WTC11 (cell line): Measurements from ENCODE around the gene LIMA1. TPM values are rescaled to one million over a fixed set of nuclear protein-coding genes. Genes with fewer than 3 reads are reported as not detected.

Experiments used
- ATAC-seq: fragments of 200-7000 bp; cut with Tn5 transposase; 2 replicates; pipeline ENCODE4 v1.10.0; 2021; ENCODE audit warnings: mild to moderate bottlenecking, moderate library complexity
- CTCF ChIA-PET: fragments of 300-600 bp; sonication (Branson Sonifier 250); formaldehyde crosslinking; loops from one replicate; lab custom pipeline; 2021; ENCODE audit warnings: antibody characterized with exemption; lab: Charles Lee
- POLR2A ChIA-PET: fragments of 350-600 bp; sonication (Branson Sonifier 250); formaldehyde crosslinking; loops from one replicate; lab custom pipeline; 2021; ENCODE audit warnings: antibody characterized with exemption; lab: Charles Lee
- DNase-seq: peaks from one replicate; pipeline ENCODE4 v3.0.0; 2021; ENCODE audit warnings: low spot score
- H3K27ac Mint-ChIP-seq: 2 replicates; pipeline ENCODE4 v1.8.0; 2021; ENCODE audit warnings: mixed read lengths
- H3K27me3 Mint-ChIP-seq: 2 replicates; pipeline ENCODE4 v1.8.0; 2021; ENCODE audit warnings: low read depth, mild to moderate bottlenecking, moderate library complexity, mixed read lengths
- H3K36me3 Mint-ChIP-seq: 2 replicates; pipeline ENCODE4 v1.8.0; 2021; ENCODE audit warnings: mixed read lengths
- H3K4me1 Mint-ChIP-seq: 2 replicates; pipeline ENCODE4 v1.8.0; 2022; ENCODE audit warnings: mixed read lengths
- H3K4me3 Mint-ChIP-seq: 2 replicates; pipeline ENCODE4 v1.8.0; 2021; ENCODE audit warnings: mild to moderate bottlenecking, moderate library complexity, mixed read lengths
- H3K9me3 Mint-ChIP-seq: 2 replicates; pipeline ENCODE4 v1.8.0; 2021; ENCODE audit warnings: mixed read lengths
- GABPB1 ChIP-seq: sonication (generic); formaldehyde crosslinking; IDR thresholded peaks from 2 replicates; pipeline ENCODE4 v1.8.1; 2023; ENCODE audit warnings: mild to moderate bottlenecking, missing genetic modification reagents
- JUN ChIP-seq: sonication (generic); formaldehyde crosslinking; IDR thresholded peaks from 2 replicates; pipeline ENCODE4 v1.8.0; 2023; ENCODE audit warnings: mild to moderate bottlenecking, missing genetic modification reagents
- NR1H2 ChIP-seq: sonication (generic); formaldehyde crosslinking; IDR thresholded peaks from 2 replicates; pipeline ENCODE4 v1.9.0; 2021; ENCODE audit warnings: mild to moderate bottlenecking, moderate library complexity, missing genetic modification reagents
- NR3C1 ChIP-seq: sonication (generic); formaldehyde crosslinking; conservative IDR thresholded peaks from 2 replicates; pipeline ENCODE4 v1.8.1; 2023; ENCODE audit warnings: low read depth, mild to moderate bottlenecking, missing genetic modification reagents
- PRRX2 ChIP-seq: fragments of 250-450 bp; sonication (Bioruptor Pico); IDR thresholded peaks from 2 replicates; pipeline ENCODE4 v1.8.0; 2021; ENCODE audit warnings: mild to moderate bottlenecking
- RELA ChIP-seq: sonication (generic); formaldehyde crosslinking; IDR thresholded peaks from 2 replicates; pipeline ENCODE4 v1.8.1; 2022; ENCODE audit warnings: missing genetic modification reagents, mild to moderate bottlenecking, borderline replicate concordance
- TEAD4 ChIP-seq: sonication (generic); formaldehyde crosslinking; IDR thresholded peaks from 2 replicates; pipeline ENCODE4 v1.8.0; 2022; ENCODE audit warnings: mild to moderate bottlenecking, missing genetic modification reagents
- ZNF232 ChIP-seq: sonication (generic); formaldehyde crosslinking; IDR thresholded peaks from 2 replicates; pipeline ENCODE4 v1.8.0; 2022; ENCODE audit warnings: mild to moderate bottlenecking, missing genetic modification reagents
- ZNF416 ChIP-seq: fragments of 250-450 bp; sonication (Bioruptor Pico); IDR thresholded peaks from 2 replicates; pipeline ENCODE4 v1.9.0; 2021; ENCODE audit warnings: mild to moderate bottlenecking, inconsistent platforms
- ZNF671 ChIP-seq: fragments of 250-450 bp; sonication (Bioruptor Pico); IDR thresholded peaks from 2 replicates; pipeline ENCODE4 v1.8.0; 2021; ENCODE audit warnings: mild to moderate bottlenecking
- total RNA-seq: library from RNA; stranded (reverse); gene quantifications from 3 replicates; pipeline ENCODE4 v1.2.3, GENCODE V29; 2021
- TF ChIP-seq, protein P1 (sequence below): sonication (generic); formaldehyde crosslinking; IDR thresholded peaks from 2 replicates; pipeline ENCODE4 v1.8.1; 2022; ENCODE audit warnings: low read depth, missing genetic modification reagents, borderline replicate concordance
- TF ChIP-seq, protein P2 (sequence below): sonication (generic); formaldehyde crosslinking; IDR thresholded peaks from 2 replicates; pipeline ENCODE4 v1.8.0; 2022; ENCODE audit warnings: mild to moderate bottlenecking, missing genetic modification reagents
- TF ChIP-seq, protein P3 (sequence below): sonication (generic); formaldehyde crosslinking; IDR thresholded peaks from 2 replicates; pipeline ENCODE4 v1.8.1; 2023; ENCODE audit warnings: mild to moderate bottlenecking, moderate library complexity, missing genetic modification reagents
- TF ChIP-seq, protein P4 (sequence below): fragments of 250-450 bp; sonication (Bioruptor Pico); IDR thresholded peaks from 2 replicates; pipeline ENCODE4 v2.1.2; 2022; ENCODE audit warnings: mild to moderate bottlenecking, moderate library complexity
- TF ChIP-seq, protein P5 (sequence below): sonication (generic); formaldehyde crosslinking; IDR thresholded peaks from 2 replicates; pipeline ENCODE4 v1.8.0; 2023; ENCODE audit warnings: missing genetic modification reagents, mild to moderate bottlenecking, borderline replicate concordance
- TF ChIP-seq, protein P6 (sequence below): sonication (generic); formaldehyde crosslinking; IDR thresholded peaks from 2 replicates; pipeline ENCODE4 v1.8.1; 2022; ENCODE audit warnings: mild to moderate bottlenecking, missing genetic modification reagents, moderate library complexity, borderline replicate concordance

The LIMA1 gene
- total RNA-seq, 1 experiment from 2014 or later: 41.2 TPM

DNA sequence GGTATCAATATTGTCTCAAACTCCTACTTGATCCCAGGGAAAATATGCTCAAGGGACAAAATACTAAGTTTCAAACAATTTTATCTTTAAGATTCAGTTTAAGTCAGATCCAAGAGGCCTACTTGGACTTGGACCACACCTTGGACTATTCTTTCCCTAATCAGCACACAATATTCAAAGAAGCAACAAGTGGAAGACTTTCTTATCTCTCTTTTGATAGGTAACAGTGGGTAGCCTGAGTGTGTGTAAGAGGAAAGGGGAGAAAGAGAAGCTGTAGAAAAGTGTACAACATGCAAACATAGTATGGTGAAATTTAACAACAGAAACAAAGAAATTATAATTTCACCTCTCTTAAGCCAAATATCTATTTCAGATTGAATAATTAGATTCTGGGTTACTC is 122.7 kb downstream of the LIMA1 start:
- Mint-ChIP-seq H3K9me3 (peaks cover 14% of the 10 kb centered on the region), H3K4me3 (no peak overlapping the region), H3K27me3 (no peaks in the 10 kb centered on the region), H3K27ac (no peak overlapping the region), H3K4me1 (peaks cover 11% of the 10 kb centered on the region), H3K36me3 (peaks cover 24% of the 10 kb centered on the region)
- TF ChIP-seq, protein P1, sequence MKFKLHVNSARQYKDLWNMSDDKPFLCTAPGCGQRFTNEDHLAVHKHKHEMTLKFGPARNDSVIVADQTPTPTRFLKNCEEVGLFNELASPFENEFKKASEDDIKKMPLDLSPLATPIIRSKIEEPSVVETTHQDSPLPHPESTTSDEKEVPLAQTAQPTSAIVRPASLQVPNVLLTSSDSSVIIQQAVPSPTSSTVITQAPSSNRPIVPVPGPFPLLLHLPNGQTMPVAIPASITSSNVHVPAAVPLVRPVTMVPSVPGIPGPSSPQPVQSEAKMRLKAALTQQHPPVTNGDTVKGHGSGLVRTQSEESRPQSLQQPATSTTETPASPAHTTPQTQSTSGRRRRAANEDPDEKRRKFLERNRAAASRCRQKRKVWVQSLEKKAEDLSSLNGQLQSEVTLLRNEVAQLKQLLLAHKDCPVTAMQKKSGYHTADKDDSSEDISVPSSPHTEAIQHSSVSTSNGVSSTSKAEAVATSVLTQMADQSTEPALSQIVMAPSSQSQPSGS (CRISPR knock-in tag): no peak
- TF ChIP-seq, protein P2, sequence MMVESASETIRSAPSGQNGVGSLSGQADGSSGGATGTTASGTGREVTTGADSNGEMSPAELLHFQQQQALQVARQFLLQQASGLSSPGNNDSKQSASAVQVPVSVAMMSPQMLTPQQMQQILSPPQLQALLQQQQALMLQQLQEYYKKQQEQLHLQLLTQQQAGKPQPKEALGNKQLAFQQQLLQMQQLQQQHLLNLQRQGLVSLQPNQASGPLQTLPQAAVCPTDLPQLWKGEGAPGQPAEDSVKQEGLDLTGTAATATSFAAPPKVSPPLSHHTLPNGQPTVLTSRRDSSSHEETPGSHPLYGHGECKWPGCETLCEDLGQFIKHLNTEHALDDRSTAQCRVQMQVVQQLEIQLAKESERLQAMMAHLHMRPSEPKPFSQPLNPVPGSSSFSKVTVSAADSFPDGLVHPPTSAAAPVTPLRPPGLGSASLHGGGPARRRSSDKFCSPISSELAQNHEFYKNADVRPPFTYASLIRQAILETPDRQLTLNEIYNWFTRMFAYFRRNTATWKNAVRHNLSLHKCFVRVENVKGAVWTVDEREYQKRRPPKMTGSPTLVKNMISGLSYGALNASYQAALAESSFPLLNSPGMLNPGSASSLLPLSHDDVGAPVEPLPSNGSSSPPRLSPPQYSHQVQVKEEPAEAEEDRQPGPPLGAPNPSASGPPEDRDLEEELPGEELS (CRISPR knock-in tag): no peak
- TF ChIP-seq NR1H2: no peak
- TF ChIP-seq RELA (CRISPR knock-in tag): no peak
- TF ChIP-seq, protein P3, sequence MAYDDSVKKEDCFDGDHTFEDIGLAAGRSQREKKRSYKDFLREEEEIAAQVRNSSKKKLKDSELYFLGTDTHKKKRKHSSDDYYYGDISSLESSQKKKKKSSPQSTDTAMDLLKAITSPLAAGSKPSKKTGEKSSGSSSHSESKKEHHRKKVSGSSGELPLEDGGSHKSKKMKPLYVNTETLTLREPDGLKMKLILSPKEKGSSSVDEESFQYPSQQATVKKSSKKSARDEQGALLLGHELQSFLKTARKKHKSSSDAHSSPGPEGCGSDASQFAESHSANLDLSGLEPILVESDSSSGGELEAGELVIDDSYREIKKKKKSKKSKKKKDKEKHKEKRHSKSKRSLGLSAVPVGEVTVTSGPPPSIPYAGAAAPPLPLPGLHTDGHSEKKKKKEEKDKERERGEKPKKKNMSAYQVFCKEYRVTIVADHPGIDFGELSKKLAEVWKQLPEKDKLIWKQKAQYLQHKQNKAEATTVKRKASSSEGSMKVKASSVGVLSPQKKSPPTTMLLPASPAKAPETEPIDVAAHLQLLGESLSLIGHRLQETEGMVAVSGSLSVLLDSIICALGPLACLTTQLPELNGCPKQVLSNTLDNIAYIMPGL (CRISPR knock-in tag): no peak
- TF ChIP-seq, protein P4, sequence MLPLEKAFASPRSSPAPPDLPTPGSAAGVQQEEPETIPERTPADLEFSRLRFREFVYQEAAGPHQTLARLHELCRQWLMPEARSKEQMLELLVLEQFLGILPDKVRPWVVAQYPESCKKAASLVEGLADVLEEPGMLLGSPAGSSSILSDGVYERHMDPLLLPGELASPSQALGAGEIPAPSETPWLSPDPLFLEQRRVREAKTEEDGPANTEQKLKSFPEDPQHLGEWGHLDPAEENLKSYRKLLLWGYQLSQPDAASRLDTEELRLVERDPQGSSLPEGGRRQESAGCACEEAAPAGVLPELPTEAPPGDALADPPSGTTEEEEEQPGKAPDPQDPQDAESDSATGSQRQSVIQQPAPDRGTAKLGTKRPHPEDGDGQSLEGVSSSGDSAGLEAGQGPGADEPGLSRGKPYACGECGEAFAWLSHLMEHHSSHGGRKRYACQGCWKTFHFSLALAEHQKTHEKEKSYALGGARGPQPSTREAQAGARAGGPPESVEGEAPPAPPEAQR (CRISPR knock-in tag): no peak
- TF ChIP-seq TEAD4: no peak
- no peak for ATAC-seq
- ChIA-PET POLR2A (interaction anchor here (0.7 kb wide), 1 partner anchor 48 kb away, joined by 4 read pairs; no protein-coding TSS in a partner anchor), CTCF (interaction anchor here (0.6 kb wide), 1 partner anchor 14 kb away, joined by 3 read pairs; no protein-coding TSS in a partner anchor)
- DNase-seq: no peak

DNA sequence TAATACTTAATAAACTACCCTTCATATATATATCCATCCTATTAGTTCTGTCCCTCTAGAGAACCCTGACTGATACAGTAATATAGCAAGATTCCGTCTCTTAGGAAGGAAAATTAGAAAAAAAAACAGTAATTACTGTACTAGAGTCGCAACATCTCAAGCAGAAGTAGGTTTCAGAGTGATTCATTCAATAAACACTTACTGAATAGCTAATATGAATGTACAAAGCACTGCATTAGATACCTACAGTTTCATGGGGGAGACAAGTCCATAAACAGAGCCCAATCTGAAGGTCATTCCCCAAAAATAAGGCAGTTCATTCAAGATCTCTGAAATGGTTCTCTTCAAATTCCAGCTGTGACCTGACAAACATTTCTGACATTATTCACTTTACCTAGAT is 126.1 kb downstream of the LIMA1 start:
- Mint-ChIP-seq H3K36me3 (peaks cover 24% of the 10 kb centered on the region), H3K27ac (no peak overlapping the region), H3K4me3 (no peak overlapping the region), H3K4me1 (no peaks in the 10 kb centered on the region), H3K27me3 (no peaks in the 10 kb centered on the region), H3K9me3 (peaks cover 14% of the 10 kb centered on the region)
- no peak for DNase-seq
- ATAC-seq: no peak
- ChIA-PET CTCF (interaction anchor here (0.6 to 1.1 kb wide), 2 partner anchors 10 to 45 kb away, joined by 3 to 4 read pairs; partner anchors contain the start of gene COX14), POLR2A (no interaction called here)
- TF ChIP-seq JUN (CRISPR knock-in tag) (no peak), ZNF671 (CRISPR knock-in tag) (no peak), ZNF232 (CRISPR knock-in tag) (no peak), PRRX2 (CRISPR knock-in tag) (no peak), GABPB1 (CRISPR knock-in tag) (no peak), NR3C1 (no peak), ZNF416 (CRISPR knock-in tag) (no peak)
- TF ChIP-seq, protein P3 (CRISPR knock-in tag): no peak
- TF ChIP-seq, protein P5, sequence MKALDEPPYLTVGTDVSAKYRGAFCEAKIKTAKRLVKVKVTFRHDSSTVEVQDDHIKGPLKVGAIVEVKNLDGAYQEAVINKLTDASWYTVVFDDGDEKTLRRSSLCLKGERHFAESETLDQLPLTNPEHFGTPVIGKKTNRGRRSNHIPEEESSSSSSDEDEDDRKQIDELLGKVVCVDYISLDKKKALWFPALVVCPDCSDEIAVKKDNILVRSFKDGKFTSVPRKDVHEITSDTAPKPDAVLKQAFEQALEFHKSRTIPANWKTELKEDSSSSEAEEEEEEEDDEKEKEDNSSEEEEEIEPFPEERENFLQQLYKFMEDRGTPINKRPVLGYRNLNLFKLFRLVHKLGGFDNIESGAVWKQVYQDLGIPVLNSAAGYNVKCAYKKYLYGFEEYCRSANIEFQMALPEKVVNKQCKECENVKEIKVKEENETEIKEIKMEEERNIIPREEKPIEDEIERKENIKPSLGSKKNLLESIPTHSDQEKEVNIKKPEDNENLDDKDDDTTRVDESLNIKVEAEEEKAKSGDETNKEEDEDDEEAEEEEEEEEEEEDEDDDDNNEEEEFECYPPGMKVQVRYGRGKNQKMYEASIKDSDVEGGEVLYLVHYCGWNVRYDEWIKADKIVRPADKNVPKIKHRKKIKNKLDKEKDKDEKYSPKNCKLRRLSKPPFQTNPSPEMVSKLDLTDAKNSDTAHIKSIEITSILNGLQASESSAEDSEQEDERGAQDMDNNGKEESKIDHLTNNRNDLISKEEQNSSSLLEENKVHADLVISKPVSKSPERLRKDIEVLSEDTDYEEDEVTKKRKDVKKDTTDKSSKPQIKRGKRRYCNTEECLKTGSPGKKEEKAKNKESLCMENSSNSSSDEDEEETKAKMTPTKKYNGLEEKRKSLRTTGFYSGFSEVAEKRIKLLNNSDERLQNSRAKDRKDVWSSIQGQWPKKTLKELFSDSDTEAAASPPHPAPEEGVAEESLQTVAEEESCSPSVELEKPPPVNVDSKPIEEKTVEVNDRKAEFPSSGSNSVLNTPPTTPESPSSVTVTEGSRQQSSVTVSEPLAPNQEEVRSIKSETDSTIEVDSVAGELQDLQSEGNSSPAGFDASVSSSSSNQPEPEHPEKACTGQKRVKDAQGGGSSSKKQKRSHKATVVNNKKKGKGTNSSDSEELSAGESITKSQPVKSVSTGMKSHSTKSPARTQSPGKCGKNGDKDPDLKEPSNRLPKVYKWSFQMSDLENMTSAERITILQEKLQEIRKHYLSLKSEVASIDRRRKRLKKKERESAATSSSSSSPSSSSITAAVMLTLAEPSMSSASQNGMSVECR (CRISPR knock-in tag): no peak
- TF ChIP-seq, protein P4 (CRISPR knock-in tag): no peak
- TF ChIP-seq, protein P6, sequence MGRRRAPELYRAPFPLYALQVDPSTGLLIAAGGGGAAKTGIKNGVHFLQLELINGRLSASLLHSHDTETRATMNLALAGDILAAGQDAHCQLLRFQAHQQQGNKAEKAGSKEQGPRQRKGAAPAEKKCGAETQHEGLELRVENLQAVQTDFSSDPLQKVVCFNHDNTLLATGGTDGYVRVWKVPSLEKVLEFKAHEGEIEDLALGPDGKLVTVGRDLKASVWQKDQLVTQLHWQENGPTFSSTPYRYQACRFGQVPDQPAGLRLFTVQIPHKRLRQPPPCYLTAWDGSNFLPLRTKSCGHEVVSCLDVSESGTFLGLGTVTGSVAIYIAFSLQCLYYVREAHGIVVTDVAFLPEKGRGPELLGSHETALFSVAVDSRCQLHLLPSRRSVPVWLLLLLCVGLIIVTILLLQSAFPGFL: no peak
